B cell (primary cell): ENCODE data around the gene TREM1. TPM values are rescaled to one million over a fixed set of nuclear protein-coding genes. Genes with fewer than 3 reads are reported as not detected.

Experiments
- ATAC-seq: fragments of 200-7000 bp; cut with Tn5 transposase; one replicate; pipeline ENCODE4 v1.10.0; 2021; ENCODE audit warnings: low read depth, mild to moderate bottlenecking, moderate number of reproducible peaks, moderate library complexity
- CTCF ChIA-PET: fragments of 350-600 bp; sonication (Branson Sonifier 250); formaldehyde crosslinking; loops from one replicate; lab custom pipeline; 2021; ENCODE audit warnings: antibody characterized with exemption, inconsistent platforms; lab: Charles Lee
- POLR2A ChIA-PET: fragments of 350-600 bp; sonication (Branson Sonifier 250); formaldehyde crosslinking; loops from one replicate; lab custom pipeline; 2021; ENCODE audit warnings: antibody characterized with exemption; lab: Charles Lee
- DNase-seq: peaks from one replicate; pipeline ENCODE4 v3.0.0; 2013
- H2AFZ ChIP-seq: 2 replicates; pipeline ENCODE4 v1.6.1; 2012; ENCODE audit warnings: mild to moderate bottlenecking, low read depth, low read length; ENCODE audit not compliant: insufficient read depth, poor library complexity, severe bottlenecking
- H3K27ac ChIP-seq, 2 donors: 1 replicate in 1 of 2; 2 replicates in 1 of 2; pipeline ENCODE4 v1.5.1; 2012 to 2013; ENCODE audit warnings: low read length in 2 of 2, mild to moderate bottlenecking in 2 of 2, moderate library complexity in 1 of 2
- H3K27me3 ChIP-seq, 4 experiments: fragments of 200-600 bp in 1 of 4; sonication (generic) in 1 of 4; replicated peaks in 1 of 4; 1 replicate in 2 of 4; 2 replicates in 2 of 4; pipeline versions ENCODE4 v1.6.1 to v1.7.0; 2013 to 2016; ENCODE audit warnings: low read length in 3 of 4, mild to moderate bottlenecking in 2 of 4, mixed read lengths in 1 of 4, moderate library complexity in 1 of 4; ENCODE audit not compliant: insufficient read depth in 4 of 4, control insufficient read depth in 3 of 4; ENCODE audit errors: control extremely low read depth in 1 of 4
- H3K36me3 ChIP-seq, 2 experiments: replicated peaks in 1 of 2; 1 replicate in 1 of 2; 2 replicates in 1 of 2; pipeline versions ENCODE4 v1.6.1 to v1.7.1; 2013; ENCODE audit warnings: low read length in 1 of 2; ENCODE audit not compliant: insufficient read depth in 2 of 2, control insufficient read depth in 1 of 2; ENCODE audit errors: control extremely low read depth in 1 of 2, extremely low read depth in 1 of 2
- H3K4me1 ChIP-seq, 2 donors: fragments of 200-600 bp in 1 of 2; sonication (generic) in 1 of 2; 1 replicate in 1 of 2; 2 replicates in 1 of 2; pipeline versions ENCODE4 v1.5.1 to v1.6.1; 2013 to 2017; ENCODE audit warnings: low read length in 2 of 2; ENCODE audit not compliant: control insufficient read depth in 2 of 2, insufficient read depth in 2 of 2
- H3K4me2 ChIP-seq: replicated peaks from 2 replicates; pipeline ENCODE3; 2012; ENCODE audit warnings: mild to moderate bottlenecking, low read depth, low read length; ENCODE audit not compliant: poor library complexity, severe bottlenecking
- H3K4me3 ChIP-seq, 5 experiments: fragments of 200-600 bp in 1 of 5; sonication (generic) in 1 of 5; 1 replicate in 3 of 5; 2 replicates in 2 of 5; pipeline versions ENCODE4 v1.5.1 to v1.7.0; 2011 to 2016; ENCODE audit warnings: low read length in 4 of 5, mild to moderate bottlenecking in 4 of 5, low read depth in 2 of 5, control low read depth in 1 of 5, moderate library complexity in 1 of 5; ENCODE audit not compliant: insufficient read depth in 1 of 5; ENCODE audit errors: control extremely low read depth in 1 of 5, extremely low read depth in 1 of 5
- H3K79me2 ChIP-seq: fragments of 200-600 bp; sonication (generic); one replicate; pipeline ENCODE4 v1.6.0; 2016; ENCODE audit warnings: low read length; ENCODE audit not compliant: control insufficient read depth, insufficient read depth
- H3K9ac ChIP-seq: fragments of 200-600 bp; sonication (generic); 2 replicates; pipeline ENCODE4 v1.6.1; 2017; ENCODE audit warnings: mild to moderate bottlenecking, low read length, moderate library complexity
- H3K9me3 ChIP-seq, 3 donors: one replicate each; pipeline versions ENCODE4 v1.6.1 to v1.7.1; 2013; ENCODE audit warnings: low read length in 2 of 3; ENCODE audit not compliant: control insufficient read depth in 2 of 3, insufficient read depth in 1 of 3; ENCODE audit errors: control extremely low read depth in 1 of 3
- H4K20me1 ChIP-seq: 2 replicates; pipeline ENCODE4 v1.6.0; 2012; ENCODE audit warnings: mild to moderate bottlenecking, low read length; ENCODE audit not compliant: insufficient read depth, control insufficient read depth, poor library complexity, severe bottlenecking
- H3K27ac Mint-ChIP-seq: one replicate; pipeline ENCODE4 v1.8.0; 2021; ENCODE audit warnings: mixed read lengths
- H3K27me3 Mint-ChIP-seq: one replicate; pipeline ENCODE4 v1.8.0; 2021; ENCODE audit warnings: mixed read lengths
- H3K4me1 Mint-ChIP-seq: one replicate; pipeline ENCODE4 v1.8.0; 2021; ENCODE audit warnings: mixed read lengths
- H3K4me3 Mint-ChIP-seq: one replicate; pipeline ENCODE4 v1.8.0; 2021; ENCODE audit warnings: mixed read lengths
- H3K9me3 Mint-ChIP-seq: one replicate; pipeline ENCODE4 v1.8.0; 2022; ENCODE audit warnings: mixed read lengths; ENCODE audit not compliant: insufficient read depth
- CTCF ChIP-seq: fragments of 200-600 bp; IDR thresholded peaks from one replicate; pipeline ENCODE4 v1.8.0; 2022; ENCODE audit warnings: antibody characterized with exemption, mild to moderate bottlenecking
- EZH2 ChIP-seq: IDR thresholded peaks from 2 replicates; pipeline ENCODE4 v1.6.1; 2012; ENCODE audit warnings: borderline replicate concordance, low read depth, mild to moderate bottlenecking, moderate library complexity, low read length; ENCODE audit not compliant: insufficient read depth, poor library complexity, severe bottlenecking
- WGBS: methylation state at CpG from one replicate; pipeline ENCODE4 v1.1.5; 2013; ENCODE audit warnings: missing lambda C conversion rate; ENCODE audit not compliant: insufficient coverage; 5-methylcytosine and 5-hydroxymethylcytosine counted together
- intact Hi-C: fragments of 100-400 bp; cut with micrococcal nuclease; formaldehyde crosslinking; loops from one replicate; pipeline ENCODE4 v1.10.0; 2022
- polyA plus RNA-seq: library from polyadenylated mRNA; depleted of rRNA; stranded (reverse); fragments of >200 nt; gene quantifications from 2 replicates; pipeline ENCODE4 v1.2.3, GENCODE V29; 2012
- small RNA-seq: library from RNA; depleted of rRNA; stranded (forward); fragments of <200 nt; gene quantifications from one replicate; pipeline ENCODE3, GENCODE V24; 2012; ENCODE audit warnings: low replicate concordance, low read depth; ENCODE audit not compliant: insufficient read length
- total RNA-seq, 2 donors: library from RNA; stranded (reverse); fragments of 120-200 nt in 1 of 2; gene quantifications; 1 replicate in 1 of 2; 2 replicates in 1 of 2; pipeline versions ENCODE4 v1.2.3 to v1.2.4, GENCODE V29; 2013 to 2022

TREM1 gene
- total and polyA plus RNA-seq, 2 donors (not counting 1 experiment from before 2014, with no cell fraction given) = 1.9 TPM; not detected in 1

GRCh38 chr6:41226752-41227151 lies 59.7 kb downstream of the TREM1 start:
- H3K9me3 ChIP-seq = no peaks in the 10 kb centered on the region
- H3K27me3 Mint-ChIP-seq = peaks cover 26% of the 10 kb centered on the region
- H2AFZ ChIP-seq = no peak overlapping the region
- ChIA-PET POLR2A (no interaction called here), CTCF (no interaction called here)
- H3K4me1 ChIP-seq = peaks cover 0 to 18% of the 10 kb centered on the region in 2 donors
- H3K4me3 ChIP-seq = no peak overlapping the region
- H3K4me3 Mint-ChIP-seq = no peak overlapping the region
- H3K79me2 ChIP-seq = no peaks in the 10 kb centered on the region
- no peaks in the 10 kb centered on the region for H3K36me3 ChIP-seq
- H3K9me3 Mint-ChIP-seq = no peaks in the 10 kb centered on the region
- intact Hi-C loops = no loop called here
- DNase-seq (no peak), ATAC-seq (no peak)
- no peak overlapping the region for H3K9ac ChIP-seq
- peaks cover 8% of the 10 kb centered on the region for H3K4me1 Mint-ChIP-seq
- 100% methylated on average over 2 of the region's 3 CpGs for WGBS
- TF ChIP-seq EZH2 (no peak), CTCF (no peak)
- H3K27ac Mint-ChIP-seq = no peak overlapping the region
- H3K4me2 ChIP-seq = no peak overlapping the region
- H3K27me3 ChIP-seq = no peaks in the 10 kb centered on the region
- no peak overlapping the region for H3K27ac ChIP-seq
- H4K20me1 ChIP-seq = no peaks in the 10 kb centered on the region

GRCh38 chr6:41224800-41225199 lies 61.7 kb downstream of the TREM1 start:
- H3K27me3 Mint-ChIP-seq = peaks cover 21% of the 10 kb centered on the region
- TF ChIP-seq EZH2 (no peak), CTCF (no peak)
- DNase-seq = no peak
- Histone ChIP-seq H3K9me3 (no peaks in the 10 kb centered on the region), H2AFZ (no peak overlapping the region), H3K36me3 (no peaks in the 10 kb centered on the region), H3K79me2 (no peaks in the 10 kb centered on the region), H3K27me3 (no peaks in the 10 kb centered on the region), H3K27ac (no peak overlapping the region), H3K4me2 (no peak overlapping the region), H3K4me3 (no peak overlapping the region), H4K20me1 (no peaks in the 10 kb centered on the region), H3K4me1 (peaks cover 0 to 18% of the 10 kb centered on the region in 2 donors), H3K9ac (no peak overlapping the region)
- no peak overlapping the region for H3K27ac Mint-ChIP-seq
- intact Hi-C loops = no loop called here
- H3K4me3 Mint-ChIP-seq = no peak overlapping the region
- CTCF ChIA-PET = interaction anchor here (1.8 kb wide), 1 partner anchor 82 kb away, joined by 5 read pairs; no protein-coding TSS in a partner anchor
- H3K9me3 Mint-ChIP-seq = peaks cover 3% of the 10 kb centered on the region
- no peak for ATAC-seq
- H3K4me1 Mint-ChIP-seq = peaks cover 8% of the 10 kb centered on the region
- POLR2A ChIA-PET = no interaction called here
- no CpG with 5 or more reads among the region's 1 CpG for WGBS

Small RNA genes lying within 50 kb of the gene (small RNA-seq; reads per million reads assigned to genes)
- gene AL391903.2 (not detected), gene AL391903.3 (not detected), gene RNA5SP207 (not detected), gene RNU6-643P (not detected)

Other genes starting within 250 kb of the TREM1 start
- 4.6 and 4.7 TPM in 2 replicates for gene UNC5CL, start 247.5 kb downstream of the TREM1 start, total RNA-seq
- 4.5 and 5.7 TPM in 2 replicates for gene UNC5CL, start 247.5 kb downstream of the TREM1 start, polyA plus RNA-seq
- not detected in 2 replicates for gene TSPO2, start 244.2 kb downstream of the TREM1 start, total RNA-seq
- gene TSPO2, start 244.2 kb downstream of the TREM1 start, polyA plus RNA-seq = not detected in 2 replicates
- gene APOBEC2, start 233.5 kb downstream of the TREM1 start, total RNA-seq = not detected in 2 replicates
- gene APOBEC2, start 233.5 kb downstream of the TREM1 start, polyA plus RNA-seq = not detected in 2 replicates
- gene OARD1, start 214.3 kb downstream of the TREM1 start, total RNA-seq = 50.1 and 52.5 TPM in 2 replicates
- gene OARD1, start 214.3 kb downstream of the TREM1 start, polyA plus RNA-seq = 9.6 and 14.5 TPM in 2 replicates
- gene NFYA, start 213.7 kb downstream of the TREM1 start, total RNA-seq = 41.6 and 44.3 TPM in 2 replicates
- gene NFYA, start 213.7 kb downstream of the TREM1 start, polyA plus RNA-seq = 20.5 and 23.3 TPM in 2 replicates
- gene TREML1, start 132.3 kb downstream of the TREM1 start, total RNA-seq = not detected in 2 replicates
- 0.07 and 1.9 TPM in 2 replicates for gene TREML1, start 132.3 kb downstream of the TREM1 start, polyA plus RNA-seq
- gene TREM2, start 123.6 kb downstream of the TREM1 start, total RNA-seq = not detected in 2 replicates
- 0.33 TPM in 1 of 2 replicates, not detected in the other for gene TREM2, start 123.6 kb downstream of the TREM1 start, polyA plus RNA-seq
- gene TREML2, start 85.5 kb downstream of the TREM1 start, total RNA-seq = 9.6 and 10.3 TPM in 2 replicates
- gene TREML2, start 85.5 kb downstream of the TREM1 start, polyA plus RNA-seq = 47.7 and 51.1 TPM in 2 replicates
- gene TREML4, start 58.3 kb downstream of the TREM1 start, total RNA-seq = not detected in 2 replicates
- gene TREML4, start 58.3 kb downstream of the TREM1 start, polyA plus RNA-seq = 1.7 TPM in 1 of 2 replicates, not detected in the other
- gene NCR2, start 48.9 kb upstream of the TREM1 start, total RNA-seq = not detected in 2 replicates
- gene NCR2, start 48.9 kb upstream of the TREM1 start, polyA plus RNA-seq = not detected in 2 replicates